ENCODE measurements around the gene HEATR5A. TPM values are rescaled to one million over a fixed set of nuclear protein-coding genes. Genes with fewer than 3 reads are reported as not detected.
A peak's percentile ranks its signal among the peaks of the same experiment; 100 is the strongest.

The HEATR5A gene
- total and polyA plus RNA-seq, 2 of the 13 experiments (the other 11 are each of a cell fraction or from before 2014, with no cell fraction given), result 36.4 to 105 TPM

DNA sequence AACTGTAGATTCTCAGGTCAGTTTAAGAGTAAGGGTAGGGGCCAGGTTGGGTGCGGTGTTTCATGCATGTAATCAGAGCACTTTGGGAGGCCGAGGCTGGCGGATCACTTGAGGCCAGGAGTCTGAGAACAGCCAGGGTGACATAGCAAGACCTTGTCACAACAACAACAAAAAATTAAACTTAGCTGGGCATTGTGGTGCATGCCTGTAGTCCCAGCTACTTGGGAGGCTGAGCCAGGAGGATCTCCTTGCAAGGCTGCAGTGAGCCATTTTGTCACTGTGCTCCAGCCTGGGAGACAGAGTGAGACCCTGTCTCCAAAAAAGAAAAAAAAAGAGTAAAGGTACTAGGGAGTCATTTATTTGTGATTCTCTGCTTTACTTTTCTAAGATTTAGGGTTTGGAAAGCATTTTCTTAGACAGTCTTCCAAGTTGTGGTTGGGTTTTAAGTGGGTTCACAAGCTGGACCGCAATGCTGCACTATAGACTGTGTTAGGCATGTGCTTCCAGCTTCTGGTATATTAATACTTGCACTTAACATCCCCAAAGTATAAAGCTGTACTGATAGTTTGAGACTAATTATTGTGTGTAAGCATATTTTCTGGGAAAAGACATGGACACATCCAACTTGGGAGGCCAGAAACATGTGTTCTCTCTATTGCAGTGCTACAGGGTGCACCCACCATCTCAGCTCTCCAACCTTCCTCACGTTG lies 163.7 kb downstream of the HEATR5A start (continued):
- TF ChIP-seq AKNA (CRISPR knock-in tag; IDR thresholded peaks at IDR 0.05; ENCODE audit: borderline replicate concordance) (no peak), ZNF891 (CRISPR knock-in tag; IDR thresholded peaks at IDR 0.05) (no peak), BORCS8-MEF2B (CRISPR knock-in tag; IDR thresholded peaks at IDR 0.05) (no peak), ATM (IDR thresholded peaks at IDR 0.05; ENCODE audit: borderline replicate concordance) (no peak), CSRNP1 (CRISPR knock-in tag; IDR thresholded peaks at IDR 0.05) (no peak; the same call in 1 of the 2 replicates), ZFY (CRISPR knock-in tag; IDR thresholded peaks at IDR 0.05) (no peak), ZNF121 (CRISPR knock-in tag; IDR thresholded peaks at IDR 0.05) (no peak), HNF1B (CRISPR knock-in tag; IDR thresholded peaks at IDR 0.05) (no peak), ZNF343 (CRISPR knock-in tag; IDR thresholded peaks at IDR 0.05) (no peak), RFX5 (IDR thresholded peaks at IDR 0.05; ENCODE audit: low read depth, low read length) (no peak), ZNF276 (CRISPR knock-in tag; IDR thresholded peaks at IDR 0.05; ENCODE audit: low read depth) (no peak)
- TF ChIP-seq, protein P1, sequence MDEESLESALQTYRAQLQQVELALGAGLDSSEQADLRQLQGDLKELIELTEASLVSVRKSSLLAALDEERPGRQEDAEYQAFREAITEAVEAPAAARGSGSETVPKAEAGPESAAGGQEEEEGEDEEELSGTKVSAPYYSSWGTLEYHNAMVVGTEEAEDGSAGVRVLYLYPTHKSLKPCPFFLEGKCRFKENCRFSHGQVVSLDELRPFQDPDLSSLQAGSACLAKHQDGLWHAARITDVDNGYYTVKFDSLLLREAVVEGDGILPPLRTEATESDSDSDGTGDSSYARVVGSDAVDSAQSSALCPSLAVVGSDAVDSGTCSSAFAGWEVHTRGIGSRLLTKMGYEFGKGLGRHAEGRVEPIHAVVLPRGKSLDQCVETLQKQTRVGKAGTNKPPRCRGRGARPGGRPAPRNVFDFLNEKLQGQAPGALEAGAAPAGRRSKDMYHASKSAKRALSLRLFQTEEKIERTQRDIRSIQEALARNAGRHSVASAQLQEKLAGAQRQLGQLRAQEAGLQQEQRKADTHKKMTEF (CRISPR knock-in tag; IDR thresholded peaks at IDR 0.05), result no peak
- TF ChIP-seq, protein P2, sequence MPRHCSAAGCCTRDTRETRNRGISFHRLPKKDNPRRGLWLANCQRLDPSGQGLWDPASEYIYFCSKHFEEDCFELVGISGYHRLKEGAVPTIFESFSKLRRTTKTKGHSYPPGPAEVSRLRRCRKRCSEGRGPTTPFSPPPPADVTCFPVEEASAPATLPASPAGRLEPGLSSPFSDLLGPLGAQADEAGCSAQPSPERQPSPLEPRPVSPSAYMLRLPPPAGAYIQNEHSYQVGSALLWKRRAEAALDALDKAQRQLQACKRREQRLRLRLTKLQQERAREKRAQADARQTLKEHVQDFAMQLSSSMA (CRISPR knock-in tag; IDR thresholded peaks at IDR 0.05), result 0 out of 2 replicates have a peak, but pooled peaks have one; percentile 57
- TF ChIP-seq, protein P3, sequence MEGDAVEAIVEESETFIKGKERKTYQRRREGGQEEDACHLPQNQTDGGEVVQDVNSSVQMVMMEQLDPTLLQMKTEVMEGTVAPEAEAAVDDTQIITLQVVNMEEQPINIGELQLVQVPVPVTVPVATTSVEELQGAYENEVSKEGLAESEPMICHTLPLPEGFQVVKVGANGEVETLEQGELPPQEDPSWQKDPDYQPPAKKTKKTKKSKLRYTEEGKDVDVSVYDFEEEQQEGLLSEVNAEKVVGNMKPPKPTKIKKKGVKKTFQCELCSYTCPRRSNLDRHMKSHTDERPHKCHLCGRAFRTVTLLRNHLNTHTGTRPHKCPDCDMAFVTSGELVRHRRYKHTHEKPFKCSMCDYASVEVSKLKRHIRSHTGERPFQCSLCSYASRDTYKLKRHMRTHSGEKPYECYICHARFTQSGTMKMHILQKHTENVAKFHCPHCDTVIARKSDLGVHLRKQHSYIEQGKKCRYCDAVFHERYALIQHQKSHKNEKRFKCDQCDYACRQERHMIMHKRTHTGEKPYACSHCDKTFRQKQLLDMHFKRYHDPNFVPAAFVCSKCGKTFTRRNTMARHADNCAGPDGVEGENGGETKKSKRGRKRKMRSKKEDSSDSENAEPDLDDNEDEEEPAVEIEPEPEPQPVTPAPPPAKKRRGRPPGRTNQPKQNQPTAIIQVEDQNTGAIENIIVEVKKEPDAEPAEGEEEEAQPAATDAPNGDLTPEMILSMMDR (CRISPR knock-in tag; IDR thresholded peaks at IDR 0.05), result no peak
